Measurements from ENCODE around the gene INO80C.

DNA sequence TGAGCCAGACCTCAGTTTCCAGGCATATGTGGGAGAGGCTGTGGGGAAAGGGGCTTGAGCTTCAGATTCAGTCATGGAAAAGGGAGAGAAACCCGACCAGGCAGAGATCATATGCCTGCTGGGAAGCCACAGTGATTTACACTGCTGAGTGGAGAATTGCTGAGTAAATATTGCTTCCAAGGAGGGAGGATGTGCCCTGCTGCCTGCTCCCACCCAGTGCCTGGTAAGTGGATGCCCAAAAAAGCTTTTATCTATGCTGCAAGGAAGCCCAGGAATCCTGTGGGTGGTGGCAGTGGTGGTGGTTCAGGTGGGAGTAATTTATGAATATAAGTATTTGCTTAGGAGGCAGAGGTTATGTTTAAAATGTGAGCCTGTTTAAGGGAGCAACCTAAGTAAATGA is 39.5 kb downstream of the INO80C start:
- TF ChIP-seq EZH2 (IDR thresholded peaks at IDR 0.05) (no peak), POLR2AphosphoS5 (IDR thresholded peaks at IDR 0.05; ENCODE audit: borderline replicate concordance, low read depth, low read length) (no peak), FOXP2 (optimal IDR thresholded peaks at IDR 0.05; ENCODE audit: control extremely low read depth, extremely low read length, insufficient read depth) (no peak)
